GM18951 (cell line): ENCODE measurements around the gene FAM177A1.
"Not testable (repeated sequence)": the region's sequence is repeated elsewhere in the genome, so short reads cannot be mapped to it uniquely, and the experiment has no call there.

Experiments
- POLR2A ChIP-seq: IDR thresholded peaks from 4 replicates; pipeline ENCODE4 v1.6.1; 2011; ENCODE audit warnings: mild to moderate bottlenecking; ENCODE audit not compliant: insufficient read length, insufficient read depth; ENCODE audit errors: extremely low read depth
- in situ Hi-C: fragments of 300-500 bp; cut with MboI; formaldehyde crosslinking; loops from one replicate; pipeline ENCODE4 v1.12.0; 2022; ENCODE audit warnings: low sequenced_read_pairs, mixed read lengths, inconsistent platforms; ENCODE audit not compliant: unreplicated experiment

Gene FAM177A1

DNA sequence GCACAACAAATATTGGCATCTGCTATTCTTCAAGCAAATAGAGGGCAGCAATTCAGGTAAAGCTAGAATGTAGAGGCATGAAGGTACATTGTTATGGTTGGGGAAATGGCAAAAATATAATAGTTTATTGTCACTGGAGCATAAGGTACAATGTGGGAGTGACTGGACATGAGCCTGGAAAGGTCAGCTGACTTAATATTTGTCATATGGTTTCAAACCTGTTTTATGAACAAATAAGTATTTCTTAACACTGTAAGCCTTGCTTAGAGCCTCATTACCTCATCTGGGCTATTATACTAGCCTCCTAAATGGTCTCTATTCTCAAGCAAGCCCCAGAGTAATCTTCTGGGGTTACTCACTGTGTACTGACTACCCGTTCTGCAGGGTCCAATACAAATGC lies 33.7 kb downstream of the FAM177A1 start:
- in situ Hi-C loops, result no loop called here

DNA sequence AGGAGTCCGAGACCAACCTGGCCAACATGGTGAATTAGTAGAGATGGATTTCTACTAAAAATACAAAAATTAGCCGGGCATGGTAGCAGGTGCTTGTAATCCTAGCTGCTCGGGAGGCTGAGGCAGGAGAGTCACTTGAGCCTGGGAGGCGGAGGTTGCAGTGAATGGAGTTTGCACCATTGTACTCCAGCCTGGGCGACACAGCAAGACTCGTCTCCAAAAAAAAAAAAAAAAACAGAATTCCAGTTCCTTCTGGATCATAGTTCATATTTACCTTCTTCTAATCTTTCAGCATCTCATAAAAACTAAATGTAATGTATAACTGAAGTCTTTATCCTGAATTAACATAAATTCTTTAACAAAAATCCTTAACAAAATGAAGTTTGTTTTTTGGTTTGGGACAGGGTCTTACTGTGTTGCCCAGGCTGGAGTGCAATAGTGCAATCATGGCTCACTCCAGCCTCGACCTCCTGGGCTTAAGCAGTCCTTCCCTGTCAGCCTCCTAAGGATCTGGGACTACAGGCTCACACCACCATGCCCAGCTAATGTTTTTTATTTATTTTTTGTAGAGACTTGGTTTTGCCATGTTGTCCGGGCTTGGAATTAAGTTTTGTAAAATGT lies 37.6 kb downstream of the FAM177A1 start:
- TF ChIP-seq POLR2A, result no peak
- in situ Hi-C loops, result no loop called here

More for the DNA sequence above, 33.7 kb downstream of the FAM177A1 start:
- TF ChIP-seq POLR2A, result no peak

DNA sequence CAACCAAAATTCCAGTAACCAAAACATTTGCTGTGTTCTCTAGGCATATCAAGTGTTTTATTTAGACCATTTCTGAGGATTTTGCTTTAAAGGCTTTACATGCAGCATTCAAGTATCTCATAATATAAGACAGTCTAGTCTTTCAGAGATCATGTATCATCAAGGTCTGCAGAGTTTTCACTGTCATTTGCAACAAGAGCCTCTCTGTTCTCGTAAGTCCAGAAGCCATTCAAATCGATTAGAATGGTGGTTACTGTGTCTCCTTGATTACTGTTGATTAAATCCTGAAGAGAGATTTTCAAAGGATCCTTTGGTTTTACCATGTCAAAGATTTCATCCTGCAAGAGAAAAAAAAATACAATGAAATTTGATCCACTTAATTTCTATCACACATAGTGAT lies 39.4 kb downstream of the FAM177A1 start:
- no peak for TF ChIP-seq POLR2A
- in situ Hi-C loops, result no loop called here

DNA sequence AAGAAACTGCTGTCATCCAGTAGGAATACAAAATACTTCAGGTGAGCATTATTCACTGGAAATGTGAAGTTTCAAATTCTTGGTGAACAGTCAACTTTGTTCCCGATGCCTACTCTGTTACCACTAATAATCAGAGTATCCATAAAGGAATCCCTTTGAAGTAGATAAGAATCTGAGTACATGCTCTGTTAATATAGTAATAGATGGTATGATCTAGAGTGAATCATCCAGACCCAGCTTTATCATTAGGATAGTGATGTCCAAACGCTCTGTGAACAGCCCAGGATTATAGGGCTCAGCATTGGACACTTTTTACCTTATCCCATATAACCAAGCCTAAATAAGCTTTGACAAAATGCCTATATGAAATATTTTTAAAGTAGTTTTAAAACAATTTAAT lies 42.4 kb downstream of the FAM177A1 start:
- in situ Hi-C loops, result no loop called here

DNA sequence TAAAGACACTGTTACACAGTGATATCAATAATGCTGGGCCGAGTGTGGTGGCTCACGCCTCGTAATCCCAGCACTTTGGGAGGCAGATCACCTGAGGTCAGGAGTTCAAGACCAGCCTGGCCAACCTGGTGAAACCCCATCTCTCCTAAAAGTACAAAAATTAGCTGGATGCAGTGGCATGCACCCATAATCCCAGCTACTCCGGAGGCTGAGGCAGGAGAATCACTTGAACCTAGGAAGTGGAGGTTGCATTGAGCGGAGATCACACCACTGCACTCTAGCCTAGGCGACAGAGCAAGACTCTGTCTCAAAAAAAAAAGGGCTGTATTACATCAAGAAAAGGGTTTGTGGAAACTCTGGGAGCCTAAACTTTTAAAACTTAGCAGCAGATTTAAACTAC lies 48.6 kb downstream of the FAM177A1 start:
- in situ Hi-C loops, result not testable (repeated sequence)

More for the DNA sequence above, 42.4 kb downstream of the FAM177A1 start:
- TF ChIP-seq POLR2A, result no peak

DNA sequence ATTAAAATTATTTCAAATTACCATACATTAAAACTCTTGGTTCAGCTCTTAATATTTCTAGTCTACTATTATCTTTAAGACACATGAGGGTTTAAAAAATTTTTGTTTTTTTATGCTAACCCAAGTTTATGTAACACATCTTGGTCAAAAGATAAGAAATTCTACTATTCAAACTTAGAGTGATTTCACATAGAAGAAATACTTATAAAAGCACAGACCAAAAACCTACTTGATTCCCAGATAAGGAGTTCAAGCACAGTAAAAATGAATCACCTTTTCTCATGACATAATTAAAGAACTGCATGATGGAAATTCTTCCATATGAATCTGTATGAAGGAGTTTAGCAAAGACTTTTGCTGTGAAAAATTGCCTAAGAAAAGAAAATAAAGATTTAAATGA lies 61.8 kb downstream of the FAM177A1 start:
- in situ Hi-C loops, result no loop called here
- no peak for TF ChIP-seq POLR2A

DNA sequence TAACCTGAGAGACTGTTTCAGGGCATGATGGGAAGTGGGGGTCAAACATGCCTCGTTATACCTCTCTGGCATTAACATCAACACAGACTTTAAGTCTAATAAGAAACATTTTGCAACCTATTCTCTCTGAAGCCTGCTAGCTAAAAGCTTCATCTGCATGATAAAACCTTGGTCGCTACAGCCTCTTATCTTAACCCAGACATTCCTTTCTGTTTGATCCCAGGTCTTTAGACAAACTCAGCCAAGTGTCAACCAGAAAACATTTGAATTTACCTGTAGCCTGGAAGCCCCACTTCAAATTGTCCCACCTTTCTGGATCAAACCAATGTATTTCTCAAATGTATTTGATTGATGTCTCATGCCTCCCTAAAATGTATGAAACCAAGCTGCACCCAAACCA lies 66.6 kb downstream of the FAM177A1 start:
- TF ChIP-seq POLR2A, result no peak
- in situ Hi-C loops, result no loop called here

DNA sequence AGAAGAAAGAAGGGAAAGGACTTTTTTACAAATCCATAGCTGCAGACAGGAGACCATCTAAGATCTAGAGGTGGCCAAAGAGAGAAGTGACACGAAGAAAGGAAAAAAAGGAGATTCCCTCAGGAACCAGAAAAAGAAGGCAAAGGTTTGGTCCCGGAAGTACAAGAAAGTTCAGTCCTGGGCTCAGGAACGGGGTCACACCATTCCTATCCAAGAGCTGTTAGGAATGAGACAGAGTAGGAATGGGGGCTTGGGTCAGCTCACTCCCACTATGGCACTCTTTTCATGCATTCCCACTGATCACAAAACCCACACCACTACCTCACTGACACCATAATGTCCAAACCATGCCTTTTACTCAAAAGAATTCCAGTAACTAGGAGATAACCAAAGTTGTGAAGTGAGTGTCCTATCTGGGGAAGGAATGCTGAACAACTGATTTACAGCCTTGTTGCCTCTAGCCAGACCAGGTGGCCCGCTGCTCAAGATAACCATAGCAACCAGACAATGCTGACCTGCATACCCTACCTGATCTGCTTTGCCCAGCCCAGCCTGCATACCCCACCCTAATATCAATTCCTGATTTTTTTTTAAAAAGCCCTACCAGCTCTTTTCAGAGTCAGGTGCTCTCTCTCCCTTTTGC lies 67.4 kb downstream of the FAM177A1 start:
- no peak for TF ChIP-seq POLR2A
- in situ Hi-C loops, result no loop called here

DNA sequence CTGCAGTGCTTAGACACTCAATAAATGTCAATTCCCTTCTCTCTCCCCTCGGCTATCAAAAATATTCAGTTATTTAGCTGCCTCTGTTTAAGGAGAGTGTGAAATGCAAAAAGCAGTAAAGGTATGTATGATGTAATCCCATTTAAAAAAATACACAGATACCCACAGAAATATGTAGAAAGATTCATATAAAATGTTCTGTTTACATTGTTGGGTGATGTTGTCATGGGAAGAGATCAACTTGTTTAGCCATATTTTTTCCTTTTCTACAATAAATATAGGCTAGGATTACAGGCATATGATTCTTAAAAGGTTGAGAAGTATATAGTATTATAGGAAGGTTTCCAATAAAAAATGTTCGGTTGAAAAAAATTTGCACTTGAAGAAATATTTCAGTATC lies 68.0 kb downstream of the FAM177A1 start:
- in situ Hi-C loops, result no loop called here
- no peak for TF ChIP-seq POLR2A

DNA sequence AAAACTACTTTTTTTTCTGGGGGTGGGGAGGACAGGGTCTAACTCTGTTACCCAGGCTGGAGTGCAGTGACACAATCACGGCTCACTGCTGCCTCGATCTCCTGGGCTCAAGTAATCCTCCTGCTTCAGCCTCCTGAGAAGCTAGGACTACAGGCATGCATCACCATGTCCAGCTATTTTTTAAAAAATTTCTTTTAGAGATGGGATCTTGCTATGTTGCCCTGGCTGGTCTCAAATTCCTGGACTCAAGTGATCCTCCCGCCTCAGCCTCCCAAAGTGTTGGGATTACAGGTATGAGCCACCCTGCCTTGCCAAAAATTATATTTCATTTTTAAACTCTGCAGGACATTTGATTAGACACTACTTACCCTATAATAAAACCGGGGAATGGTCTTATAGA lies 70.2 kb downstream of the FAM177A1 start:
- TF ChIP-seq POLR2A, result no peak
- in situ Hi-C loops, result no loop called here

DNA sequence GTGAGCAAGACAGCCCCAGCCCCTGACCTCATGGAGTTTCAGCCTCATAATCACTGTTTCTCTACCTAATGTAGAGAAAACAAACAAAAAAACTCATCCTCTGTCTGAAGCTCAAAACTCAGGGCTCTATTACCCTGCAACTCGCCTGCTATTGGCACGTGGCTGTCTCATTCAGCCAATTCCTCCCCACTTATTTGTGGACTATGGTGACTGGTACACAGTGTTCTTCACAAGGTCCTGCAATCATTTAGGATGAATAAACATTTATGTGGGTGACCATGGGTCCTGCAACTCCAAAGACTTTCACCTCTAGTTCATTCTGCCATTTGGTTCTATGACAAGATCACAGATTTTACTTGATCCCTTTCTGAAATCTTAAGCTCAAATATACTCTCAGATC lies 71.0 kb downstream of the FAM177A1 start:
- in situ Hi-C loops, result no loop called here
- TF ChIP-seq POLR2A, result no peak

DNA sequence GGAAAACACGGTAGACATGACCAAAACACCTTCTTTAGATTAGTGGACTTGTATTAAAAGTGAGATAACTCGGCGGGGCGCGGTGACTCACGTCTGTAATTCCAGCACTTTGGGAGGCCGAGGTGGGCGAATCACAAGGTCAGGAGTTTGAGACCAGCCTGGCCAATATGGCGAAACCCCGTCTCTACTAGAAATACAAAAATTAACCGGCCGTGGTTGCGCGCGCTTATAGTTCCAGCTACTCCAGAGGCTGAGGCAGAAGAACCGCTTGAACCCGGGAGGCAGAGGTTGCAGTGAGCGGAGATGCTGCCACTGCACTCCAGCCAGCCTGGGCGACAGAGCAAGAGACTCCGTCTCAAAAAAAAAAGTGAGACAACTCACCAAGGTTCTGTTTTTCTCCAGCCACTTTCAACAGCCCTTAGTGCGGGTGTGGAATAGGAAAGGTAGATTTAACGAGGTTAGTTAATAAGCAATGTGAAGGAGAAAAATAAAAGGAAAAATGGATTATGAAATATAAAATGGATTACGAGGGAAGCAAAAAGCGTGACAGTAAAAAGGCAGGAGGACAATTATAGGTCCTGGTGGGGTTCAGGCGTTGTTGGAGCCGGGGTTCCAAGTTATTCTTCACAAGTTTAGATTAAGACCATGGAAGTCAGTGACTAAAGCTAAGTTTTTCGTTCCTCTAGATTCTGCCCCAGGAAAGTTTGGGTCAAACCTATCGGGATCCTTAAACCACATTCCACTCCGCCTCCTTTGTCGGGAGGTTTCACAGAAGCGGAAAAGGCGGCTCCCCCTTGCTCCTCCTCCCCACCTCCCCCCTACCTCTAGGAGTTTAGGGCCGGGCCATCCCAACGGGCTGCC lies 75.2 kb downstream of the FAM177A1 start:
- in situ Hi-C loops, result no loop called here
- TF ChIP-seq POLR2A, result no peak

DNA sequence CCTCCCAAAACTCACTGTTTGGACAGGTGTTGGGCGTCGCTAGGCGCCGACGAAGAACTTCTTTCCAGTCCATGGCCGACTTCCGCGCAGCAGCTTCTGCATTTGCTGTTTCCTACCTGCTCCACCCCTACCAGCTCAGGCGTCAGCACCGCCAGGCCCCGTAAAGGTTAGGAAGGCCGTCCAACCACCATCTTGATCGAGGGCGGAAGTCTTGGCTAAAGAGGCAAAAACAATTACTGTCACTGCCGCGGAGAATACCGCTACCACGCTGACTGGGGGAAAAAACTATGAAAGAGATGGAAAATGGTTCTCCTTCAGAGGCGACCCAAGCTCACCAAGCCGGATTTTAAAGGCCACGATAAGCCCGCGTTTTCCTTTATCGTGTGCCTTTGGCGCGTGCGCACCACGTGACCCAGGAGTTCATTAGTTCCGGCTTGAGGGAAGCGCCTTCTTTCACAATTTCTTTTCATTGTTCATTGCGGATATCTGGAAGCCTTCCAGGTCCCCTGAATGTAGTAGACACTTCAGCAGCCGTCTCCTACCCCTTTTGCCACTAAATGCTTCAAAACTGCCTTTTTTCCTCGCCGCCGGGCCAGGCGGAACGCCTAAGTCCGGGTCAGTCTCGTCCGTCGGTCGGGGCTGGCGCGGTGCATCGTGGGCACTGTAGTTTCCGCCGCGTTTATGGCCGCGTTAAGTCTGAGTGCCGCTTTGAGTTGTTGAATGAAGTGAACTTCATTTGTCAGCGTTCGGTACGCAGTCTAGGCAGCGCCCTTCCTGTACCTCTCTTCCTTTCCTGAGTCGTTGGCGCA lies 76.0 kb downstream of the FAM177A1 start, which contains the start of the genes PPP2R3C and PRORP:
PPP2R3C (minus strand) TSS at position 104 of the 809 bp plus-strand sequence; CDS start at position 73, 31 bp downstream.
PRORP (plus strand) TSS at position 666 of the 809 bp plus-strand sequence. CDS start 694 bp downstream, outside the sequence.
- TF ChIP-seq POLR2A, result peak; percentile 70
- in situ Hi-C loops, result no loop called here
